Rectal smooth muscle tissue (tissue), 1 donor: ENCODE data around the gene DUS1L.

ENCODE experiments used
- H3K27ac ChIP-seq: one replicate; pipeline ENCODE4 v1.7.0; 2013; ENCODE audit warnings: low read depth, low read length, inconsistent platforms
- H3K27me3 ChIP-seq: one replicate; pipeline ENCODE4 v1.7.0; 2013; ENCODE audit warnings: low read length; ENCODE audit not compliant: control insufficient read depth, insufficient read depth
- H3K36me3 ChIP-seq: one replicate; pipeline ENCODE4 v1.7.0; 2013; ENCODE audit warnings: low read length; ENCODE audit not compliant: control insufficient read depth, insufficient read depth
- H3K4me1 ChIP-seq: one replicate; pipeline ENCODE4 v1.7.0; 2013; ENCODE audit warnings: low read length; ENCODE audit not compliant: control insufficient read depth, insufficient read depth
- H3K4me3 ChIP-seq: one replicate; pipeline ENCODE4 v1.7.0; 2013; ENCODE audit warnings: low read length
- H3K9ac ChIP-seq: one replicate; pipeline ENCODE4 v1.7.0; 2013; ENCODE audit warnings: low read length

Gene DUS1L

GRCh38 chr17:82059272-82060000 is 6.2 kb downstream of the DUS1L start:
- Histone ChIP-seq H3K36me3 (peaks cover 44% of the 10 kb centered on the region), H3K9ac (no peak overlapping the region), H3K27me3 (no peaks in the 10 kb centered on the region), H3K4me1 (no peaks in the 10 kb centered on the region), H3K4me3 (no peak overlapping the region), H3K27ac (no peak overlapping the region)

- Histone ChIP-seq H3K36me3 (peaks cover 49% of the 10 kb centered on the region), H3K27me3 (no peaks in the 10 kb centered on the region), H3K9ac (no peak overlapping the region), H3K27ac (no peak overlapping the region), H3K4me3 (no peak overlapping the region), H3K4me1 (no peaks in the 10 kb centered on the region)
These were observed 6.8 kb downstream of the DUS1L start for GRCh38 chr17:82058855-82059249.

GRCh38 chr17:82058230-82058854 is 7.3 kb downstream of the DUS1L start:
- no peaks in the 10 kb centered on the region for H3K4me1 ChIP-seq
- no peak overlapping the region for H3K4me3 ChIP-seq
- peaks cover 51% of the 10 kb centered on the region for H3K36me3 ChIP-seq
- H3K9ac ChIP-seq, result no peak overlapping the region
- H3K27ac ChIP-seq, result no peak overlapping the region
- no peaks in the 10 kb centered on the region for H3K27me3 ChIP-seq

GRCh38 chr17:82056729-82057621 is 8.6 kb downstream of the DUS1L start:
- Histone ChIP-seq H3K27me3 (no peaks in the 10 kb centered on the region), H3K27ac (no peak overlapping the region), H3K36me3 (peaks cover 45% of the 10 kb centered on the region), H3K4me1 (peaks cover 6% of the 10 kb centered on the region), H3K9ac (no peak overlapping the region), H3K4me3 (no peak overlapping the region)

- H3K9ac ChIP-seq, result no peak overlapping the region
- H3K27me3 ChIP-seq, result no peaks in the 10 kb centered on the region
- H3K4me3 ChIP-seq, result no peak overlapping the region
- no peak overlapping the region for H3K27ac ChIP-seq
- H3K36me3 ChIP-seq, result peaks cover 38% of the 10 kb centered on the region
- H3K4me1 ChIP-seq, result peaks cover 6% of the 10 kb centered on the region
These were observed 9.5 kb downstream of the DUS1L start for GRCh38 chr17:82055965-82056728.

- peaks cover 33% of the 10 kb centered on the region for H3K36me3 ChIP-seq
- H3K4me1 ChIP-seq, result peaks cover 12% of the 10 kb centered on the region
- H3K27ac ChIP-seq, result no peak overlapping the region
- H3K9ac ChIP-seq, result no peak overlapping the region
- no peaks in the 10 kb centered on the region for H3K27me3 ChIP-seq
- no peak overlapping the region for H3K4me3 ChIP-seq
These were observed 10.3 kb downstream of the DUS1L start for GRCh38 chr17:82055023-82055964.

- Histone ChIP-seq H3K4me3 (no peak overlapping the region), H3K27me3 (no peaks in the 10 kb centered on the region), H3K4me1 (peaks cover 13% of the 10 kb centered on the region), H3K36me3 (peaks cover 33% of the 10 kb centered on the region), H3K27ac (no peak overlapping the region), H3K9ac (no peak overlapping the region)
These were observed 11.1 kb downstream of the DUS1L start for GRCh38 chr17:82054351-82055022.

GRCh38 chr17:82053556-82054263 is 11.9 kb downstream of the DUS1L start:
- peaks cover 37% of the 10 kb centered on the region for H3K36me3 ChIP-seq
- no peak overlapping the region for H3K9ac ChIP-seq
- H3K27me3 ChIP-seq, result no peaks in the 10 kb centered on the region
- H3K4me1 ChIP-seq, result peaks cover 13% of the 10 kb centered on the region
- peak overlapping the region; percentile 75 for H3K4me3 ChIP-seq
- no peak overlapping the region for H3K27ac ChIP-seq

- H3K4me3 ChIP-seq, result peak overlapping the region; percentile 75
- no peaks in the 10 kb centered on the region for H3K27me3 ChIP-seq
- H3K36me3 ChIP-seq, result peaks cover 34% of the 10 kb centered on the region
- H3K9ac ChIP-seq, result no peak overlapping the region
- no peak overlapping the region for H3K27ac ChIP-seq
- peaks cover 13% of the 10 kb centered on the region for H3K4me1 ChIP-seq
These were observed 12.5 kb downstream of the DUS1L start for GRCh38 chr17:82053130-82053529.

GRCh38 chr17:82052638-82053059 is 13.0 kb downstream of the DUS1L start:
- no peaks in the 10 kb centered on the region for H3K27me3 ChIP-seq
- peak overlapping the region; percentile 75 for H3K4me3 ChIP-seq
- peak overlapping the region; percentile 35 for H3K9ac ChIP-seq
- no peak overlapping the region for H3K27ac ChIP-seq
- H3K36me3 ChIP-seq, result peaks cover 29% of the 10 kb centered on the region
- peaks cover 13% of the 10 kb centered on the region for H3K4me1 ChIP-seq
